H1 (cell line): Measurements from ENCODE around the gene ENSA. TPM values are rescaled to one million over a fixed set of nuclear protein-coding genes. Genes with fewer than 3 reads are reported as not detected.

Experiments
- EP300 ChIP-seq, 2 experiments: IDR thresholded peaks; 1 replicate in 1 of 2; 2 replicates in 1 of 2; pipeline ENCODE4 v1.6.1; 2011 to 2012; ENCODE audit warnings: low read depth in 2 of 2, low read length in 2 of 2, mild to moderate bottlenecking in 2 of 2, borderline replicate concordance in 1 of 2, inconsistent platforms in 1 of 2, moderate library complexity in 1 of 2
- POLR2AphosphoS5 ChIP-seq: IDR thresholded peaks from 2 replicates; pipeline ENCODE4 v1.6.1; 2011; ENCODE audit warnings: low read depth, low read length
- ZNF274 ChIP-seq: IDR thresholded peaks from 2 replicates; pipeline ENCODE4 v1.7.0; 2012; ENCODE audit warnings: low read length, borderline replicate concordance; ENCODE audit errors: extremely low read depth
- polyA plus RNA-seq, 7 experiments: library from polyadenylated mRNA; depleted of rRNA in 3 of 7; stranded (reverse) in 5 of 7; unstranded in 2 of 7; fragments of >200 nt in 5 of 7; fragments of 200-250 nt in 2 of 7; gene quantifications; 1 replicate in 5 of 7; 2 replicates in 1 of 7; 4 replicates in 1 of 7; pipeline versions ENCODE4 v1.2.1 to v1.2.3, GENCODE V29; 2011 to 2013; ENCODE audit warnings: missing spikeins in 2 of 7, mixed read lengths in 2 of 7
- total RNA-seq: library from RNA; stranded (reverse); fragmentation: NEBNext Ultra II Directional; extraction: Animal tissue kit (Norgen Biotek cat#: 25700); gene quantifications from 2 replicates; pipeline ENCODE4 v1.2.1, GENCODE V29; 2021

ENSA gene
- total and polyA plus RNA-seq, 2 of the 8 experiments (the other 6 are each of a cell fraction or from before 2014, with no cell fraction given) = 48.2 to 229 TPM

- TF ChIP-seq POLR2AphosphoS5 (no peak), EP300 (IDR thresholded peaks at IDR 0.05; ENCODE audit: borderline replicate concordance in 1 of 2, low read depth in 2 of 2, low read length in 2 of 2) (no peak), ZNF274 (no peak)
Observed at GRCh38 chr1:150661156-150661555, 31.7 kb upstream of the ENSA start (continued).
